GM18526 (cell line): Measurements from ENCODE around the gene GRID1.

ENCODE experiments used
- POLR2A ChIP-seq: IDR thresholded peaks from 3 replicates; pipeline ENCODE4 v1.6.1; 2011; ENCODE audit not compliant: insufficient read length; ENCODE audit errors: extremely low read depth

GRID1 gene

GRCh38 chr10:86261941-86262687 lies 104.5 kb downstream of the GRID1 start:
- no peak for TF ChIP-seq POLR2A

GRCh38 chr10:86261470-86261869 lies 105.1 kb downstream of the GRID1 start:
- no peak for TF ChIP-seq POLR2A

GRCh38 chr10:86260564-86260963 lies 106.0 kb downstream of the GRID1 start:
- no peak for TF ChIP-seq POLR2A

GRCh38 chr10:86259901-86260562 lies 106.6 kb downstream of the GRID1 start:
- no peak for TF ChIP-seq POLR2A

GRCh38 chr10:86258941-86259340 lies 107.7 kb downstream of the GRID1 start:
- TF ChIP-seq POLR2A, result no peak

- TF ChIP-seq POLR2A, result no peak
Measured at GRCh38 chr10:86258499-86258898, 108.1 kb downstream of the GRID1 start.

- no peak for TF ChIP-seq POLR2A
Measured at GRCh38 chr10:86257683-86258082, 108.9 kb downstream of the GRID1 start.

GRCh38 chr10:86256690-86257315 lies 109.8 kb downstream of the GRID1 start:
- TF ChIP-seq POLR2A, result no peak

- TF ChIP-seq POLR2A, result no peak
Measured at GRCh38 chr10:86255405-86256251, 111.0 kb downstream of the GRID1 start.

GRCh38 chr10:86254526-86255174 lies 111.9 kb downstream of the GRID1 start:
- no peak for TF ChIP-seq POLR2A

- no peak for TF ChIP-seq POLR2A
Measured at GRCh38 chr10:86254081-86254480, 112.5 kb downstream of the GRID1 start.

- no peak for TF ChIP-seq POLR2A
Measured at GRCh38 chr10:86253091-86254072, 113.2 kb downstream of the GRID1 start.

- TF ChIP-seq POLR2A, result no peak
Measured at GRCh38 chr10:86252556-86252955, 114.0 kb downstream of the GRID1 start.

GRCh38 chr10:86252079-86252478 lies 114.5 kb downstream of the GRID1 start:
- no peak for TF ChIP-seq POLR2A
